ACC112 (cell line): Measurements from ENCODE around the gene INPP5A.

Source experiments
- H2AFZ ChIP-seq: fragments of 200-600 bp; sonication (generic); one replicate; pipeline ENCODE4 v1.6.0; 2017; ENCODE audit warnings: antibody characterized with exemption, low read length; ENCODE audit not compliant: unreplicated experiment
- H3K27ac ChIP-seq: fragments of 200-600 bp; sonication (generic); 2 replicates; pipeline ENCODE4 v1.5.1; 2014; ENCODE audit warnings: low read depth, mild to moderate bottlenecking, antibody characterized with exemption, low read length, moderate library complexity
- H3K27me3 ChIP-seq: fragments of 200-600 bp; sonication (generic); 2 replicates; pipeline ENCODE4 v1.6.1; 2014; ENCODE audit warnings: mild to moderate bottlenecking, antibody characterized with exemption, low read length, moderate library complexity, mixed read lengths; ENCODE audit not compliant: insufficient read depth
- H3K36me3 ChIP-seq: fragments of 200-600 bp; sonication (generic); 2 replicates; pipeline ENCODE4 v1.6.1; 2016; ENCODE audit warnings: mild to moderate bottlenecking, antibody characterized with exemption, low read length, moderate library complexity, mixed read lengths; ENCODE audit not compliant: insufficient read depth
- H3K4me1 ChIP-seq: fragments of 200-600 bp; sonication (generic); one replicate; pipeline ENCODE4 v1.6.1; 2016; ENCODE audit warnings: low read length, mixed read lengths; ENCODE audit not compliant: insufficient read depth, unreplicated experiment, control insufficient read depth
- H3K4me3 ChIP-seq: fragments of 200-600 bp; sonication (generic); 2 replicates; pipeline ENCODE4 v1.5.1; 2014; ENCODE audit warnings: mild to moderate bottlenecking, low read depth, low read length
- H3K79me2 ChIP-seq: fragments of 200-600 bp; sonication (generic); one replicate; pipeline ENCODE4 v1.6.0; 2016; ENCODE audit warnings: low read length; ENCODE audit not compliant: control insufficient read depth, unreplicated experiment, insufficient read depth

INPP5A gene

GRCh38 chr10:132634241-132634946 lies 96.8 kb downstream of the INPP5A start:
- no peaks in the 10 kb centered on the region for H3K27me3 ChIP-seq
- no peaks in the 10 kb centered on the region for H3K79me2 ChIP-seq
- H3K27ac ChIP-seq: no peak overlapping the region
- H3K4me3 ChIP-seq: no peak overlapping the region
- no peak overlapping the region for H2AFZ ChIP-seq
- no peaks in the 10 kb centered on the region for H3K36me3 ChIP-seq
- H3K4me1 ChIP-seq: peaks cover 8% of the 10 kb centered on the region

DNA sequence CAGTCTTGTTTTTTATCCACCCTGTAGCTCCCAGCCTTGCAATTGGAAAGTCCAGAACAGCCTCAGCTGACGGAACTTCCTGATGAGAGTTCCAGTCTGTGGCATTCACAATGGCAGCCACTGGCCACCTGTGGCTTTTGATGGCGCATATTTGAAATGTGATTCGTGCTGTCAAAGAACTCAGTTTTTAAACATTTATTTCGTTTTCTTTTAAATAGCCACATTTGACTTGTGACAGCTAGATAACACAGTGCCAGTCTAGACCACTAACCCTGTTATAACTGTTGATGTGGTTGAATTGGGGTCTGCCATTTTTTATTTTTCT lies 97.3 kb downstream of the INPP5A start:
- no peaks in the 10 kb centered on the region for H3K79me2 ChIP-seq

DNA sequence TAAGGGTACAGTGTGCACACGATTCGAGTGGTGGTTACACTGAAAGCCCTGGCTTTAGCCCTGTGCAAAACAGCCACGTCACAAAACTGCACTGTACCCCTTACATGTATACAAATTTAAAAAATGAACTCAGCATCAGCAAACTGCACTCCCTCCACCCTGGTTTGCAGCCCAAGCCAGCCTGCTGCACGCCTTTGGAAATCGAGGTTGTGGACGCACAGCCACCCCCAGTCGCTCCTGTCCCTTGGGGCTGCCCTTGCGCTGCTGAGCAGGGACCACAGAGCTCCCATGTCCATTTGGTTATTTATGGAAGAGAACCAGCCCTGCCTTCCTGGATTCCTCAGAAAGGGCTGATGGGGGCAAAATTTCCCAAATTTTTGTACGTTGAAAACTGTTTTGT lies 98.8 kb downstream of the INPP5A start:
- Histone ChIP-seq H3K79me2 (no peaks in the 10 kb centered on the region), H3K27me3 (no peaks in the 10 kb centered on the region), H3K4me1 (peaks cover 8% of the 10 kb centered on the region), H2AFZ (no peak overlapping the region), H3K36me3 (no peaks in the 10 kb centered on the region), H3K27ac (no peak overlapping the region), H3K4me3 (no peak overlapping the region)

More for the DNA sequence above, 97.3 kb downstream of the INPP5A start:
- no peak overlapping the region for H3K27ac ChIP-seq
- no peaks in the 10 kb centered on the region for H3K36me3 ChIP-seq
- no peak overlapping the region for H3K4me3 ChIP-seq
- peaks cover 8% of the 10 kb centered on the region for H3K4me1 ChIP-seq
- no peak overlapping the region for H2AFZ ChIP-seq
- H3K27me3 ChIP-seq: no peaks in the 10 kb centered on the region

- Histone ChIP-seq H3K27me3 (no peaks in the 10 kb centered on the region), H3K79me2 (no peaks in the 10 kb centered on the region), H3K4me3 (peak overlapping the region; percentile 71; the same call in 1 of the 2 replicates), H3K4me1 (peaks cover 8% of the 10 kb centered on the region), H2AFZ (no peak overlapping the region), H3K27ac (no peak overlapping the region), H3K36me3 (no peaks in the 10 kb centered on the region)
Observed at GRCh38 chr10:132637477-132638129, 100.0 kb downstream of the INPP5A start.

DNA sequence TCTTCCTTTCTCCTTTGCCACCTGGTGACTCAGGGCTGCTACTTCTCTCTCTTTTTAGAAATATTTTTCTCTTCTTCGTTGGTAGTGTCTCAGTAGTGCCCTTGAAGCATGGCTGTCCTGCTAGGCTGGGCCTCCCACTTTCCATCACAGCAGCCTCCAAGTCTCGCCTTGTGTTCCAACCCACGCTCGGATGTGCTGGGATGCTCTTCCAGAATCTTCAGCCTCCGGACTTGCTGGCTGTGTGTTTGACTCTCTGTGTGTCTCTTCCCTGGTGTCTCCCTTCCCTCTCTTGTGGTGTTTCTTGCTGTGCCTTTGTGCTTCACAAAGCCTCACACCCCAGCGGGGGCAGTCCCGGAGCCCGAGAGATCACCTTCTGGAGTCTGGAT lies 100.5 kb downstream of the INPP5A start:
- no peak overlapping the region for H3K27ac ChIP-seq
- no peak overlapping the region for H2AFZ ChIP-seq
- no peaks in the 10 kb centered on the region for H3K36me3 ChIP-seq
- H3K4me1 ChIP-seq: peaks cover 3% of the 10 kb centered on the region
- H3K79me2 ChIP-seq: no peaks in the 10 kb centered on the region
- no peaks in the 10 kb centered on the region for H3K27me3 ChIP-seq
- H3K4me3 ChIP-seq: peak overlapping the region; percentile 51; the same call in 1 of the 2 replicates

DNA sequence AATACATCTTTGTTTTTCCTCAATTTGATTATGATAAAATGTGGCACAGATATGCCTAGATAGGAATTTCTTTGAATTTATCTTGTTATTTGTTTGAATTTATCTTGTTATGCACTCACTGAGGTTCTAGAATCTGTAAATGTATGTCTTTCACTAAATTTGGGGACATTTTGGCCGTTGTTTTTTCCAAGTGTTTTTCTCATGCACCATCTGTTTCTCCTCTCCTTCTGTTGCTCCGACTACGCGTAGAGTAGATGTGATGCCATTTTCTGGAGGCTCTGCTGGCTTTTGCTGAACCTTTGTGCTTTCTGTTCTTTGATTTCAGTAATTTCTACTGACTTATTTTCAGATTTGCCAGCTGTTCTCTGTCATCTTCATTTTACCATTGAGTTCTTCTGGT lies 101.9 kb downstream of the INPP5A start:
- Histone ChIP-seq H2AFZ (no peak overlapping the region), H3K4me1 (no peaks in the 10 kb centered on the region), H3K27ac (no peak overlapping the region), H3K36me3 (no peaks in the 10 kb centered on the region), H3K27me3 (no peaks in the 10 kb centered on the region), H3K4me3 (no peak overlapping the region), H3K79me2 (no peaks in the 10 kb centered on the region)

GRCh38 chr10:132640326-132641125 lies 102.9 kb downstream of the INPP5A start:
- no peaks in the 10 kb centered on the region for H3K27me3 ChIP-seq
- no peaks in the 10 kb centered on the region for H3K79me2 ChIP-seq
- no peak overlapping the region for H3K4me3 ChIP-seq
- H3K4me1 ChIP-seq: no peaks in the 10 kb centered on the region
- no peak overlapping the region for H2AFZ ChIP-seq
- H3K36me3 ChIP-seq: no peaks in the 10 kb centered on the region
- no peak overlapping the region for H3K27ac ChIP-seq

- no peak overlapping the region for H3K27ac ChIP-seq
- no peaks in the 10 kb centered on the region for H3K36me3 ChIP-seq
- H3K4me1 ChIP-seq: no peaks in the 10 kb centered on the region
- no peak overlapping the region for H3K4me3 ChIP-seq
- no peaks in the 10 kb centered on the region for H3K27me3 ChIP-seq
- no peaks in the 10 kb centered on the region for H3K79me2 ChIP-seq
- H2AFZ ChIP-seq: no peak overlapping the region
Observed at GRCh38 chr10:132641401-132641800, 103.8 kb downstream of the INPP5A start.

DNA sequence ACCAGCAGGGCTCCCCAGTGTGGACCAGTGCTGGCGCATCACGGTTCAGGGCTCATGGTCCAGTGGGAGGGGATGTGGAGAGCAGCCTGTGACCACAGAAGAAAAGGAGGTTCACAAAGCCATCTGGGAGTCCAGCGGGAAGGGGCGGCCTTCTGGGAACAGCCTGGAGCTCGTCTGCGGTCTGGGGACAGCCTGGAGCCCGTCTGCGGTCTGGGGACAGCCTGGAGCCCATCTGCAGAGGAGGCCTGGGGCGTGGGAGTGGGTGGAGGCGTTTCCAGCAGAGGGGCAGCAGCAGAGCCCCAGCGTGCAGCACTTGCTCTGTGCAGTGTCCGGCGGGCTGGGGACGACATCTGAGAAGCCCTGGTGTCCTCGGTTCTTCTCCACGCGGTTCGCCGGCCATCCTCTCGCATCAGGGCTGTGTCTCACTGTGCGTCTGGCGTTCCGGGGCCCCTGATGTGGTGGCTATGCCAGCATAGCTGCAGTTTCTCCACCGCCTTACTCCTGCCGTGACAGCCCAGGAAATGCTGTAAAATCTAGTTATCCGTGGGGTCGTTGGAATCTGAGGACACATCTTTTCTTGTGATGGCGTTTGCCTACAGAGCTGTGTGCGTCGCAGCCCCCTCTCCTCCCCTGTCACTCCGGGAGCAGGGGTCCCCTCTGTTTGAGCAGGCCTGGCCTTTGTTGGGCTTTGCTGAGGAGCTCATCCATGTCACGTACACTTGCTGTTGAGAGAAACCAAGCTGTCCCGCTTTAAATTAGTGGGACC lies 104.6 kb downstream of the INPP5A start:
- Histone ChIP-seq H3K27ac (no peak overlapping the region), H3K36me3 (no peaks in the 10 kb centered on the region), H3K4me3 (no peak overlapping the region), H3K27me3 (no peaks in the 10 kb centered on the region), H3K4me1 (no peaks in the 10 kb centered on the region), H3K79me2 (no peaks in the 10 kb centered on the region), H2AFZ (no peak overlapping the region)

- no peaks in the 10 kb centered on the region for H3K79me2 ChIP-seq
- no peak overlapping the region for H2AFZ ChIP-seq
- no peak overlapping the region for H3K27ac ChIP-seq
- no peaks in the 10 kb centered on the region for H3K4me1 ChIP-seq
- H3K36me3 ChIP-seq: no peaks in the 10 kb centered on the region
- no peaks in the 10 kb centered on the region for H3K27me3 ChIP-seq
- H3K4me3 ChIP-seq: no peak overlapping the region
Observed at GRCh38 chr10:132642732-132643008, 105.1 kb downstream of the INPP5A start.
